Activated T-cell treated with anti-CD3 and anti-CD28 coated beads, Interleukin-2, amount 50 U/mL, for 4 hours (primary cell): ENCODE results near the gene PLCG2. TPM values are rescaled to one million over a fixed set of nuclear protein-coding genes. Genes with fewer than 3 reads are reported as not detected.
"Not testable (repeated sequence)": the region's sequence is repeated elsewhere in the genome, so short reads cannot be mapped to it uniquely, and the experiment has no call there.

ENCODE experiments used
- ATAC-seq, 2 donors: fragments of 200-7000 bp; cut with Tn5 transposase; one replicate each; pipeline ENCODE4 v1.10.0; 2021
- DNase-seq: peaks from one replicate; pipeline ENCODE4 v3.0.0-alpha.2; 2020
- H3K27me3 Mint-ChIP-seq: one replicate; pipeline ENCODE4 v1.8.0; 2021; ENCODE audit warnings: low read depth, mixed read lengths
- H3K36me3 Mint-ChIP-seq: one replicate; pipeline ENCODE4 v1.8.0; 2022; ENCODE audit warnings: mixed read lengths; ENCODE audit not compliant: insufficient read depth
- H3K4me1 Mint-ChIP-seq: one replicate; pipeline ENCODE4 v1.8.0; 2021; ENCODE audit warnings: low read depth, mixed read lengths
- H3K4me3 Mint-ChIP-seq: one replicate; pipeline ENCODE4 v1.8.0; 2021; ENCODE audit warnings: mild to moderate bottlenecking, moderate library complexity, mixed read lengths
- H3K9me3 Mint-ChIP-seq: one replicate; pipeline ENCODE4 v1.8.0; 2021; ENCODE audit warnings: mixed read lengths
- total RNA-seq, 3 donors: library from RNA; stranded (reverse); gene quantifications; one replicate each; pipeline ENCODE4 v1.2.1, GENCODE V29; 2021

The PLCG2 gene
- total RNA-seq, 3 donors from 2014 or later: 2.6 to 3.4 (median 2.7) TPM

- DNase-seq (no peak), ATAC-seq (no peak)
- Mint-ChIP-seq H3K9me3 (no peaks in the 10 kb centered on the region), H3K4me3 (no peak overlapping the region), H3K4me1 (peaks cover 7% of the 10 kb centered on the region), H3K27me3 (no peaks in the 10 kb centered on the region), H3K36me3 (no peaks in the 10 kb centered on the region)
These were observed 34.2 kb upstream of the PLCG2 start for GRCh38 chr16:81744911-81745310.

- peaks cover 7% of the 10 kb centered on the region for H3K4me1 Mint-ChIP-seq
- ATAC-seq (peak; percentile 93 to 94), DNase-seq (peak; percentile 68)
- H3K9me3 Mint-ChIP-seq: no peaks in the 10 kb centered on the region
- peak overlapping the region; percentile 82 for H3K4me3 Mint-ChIP-seq
- no peaks in the 10 kb centered on the region for H3K27me3 Mint-ChIP-seq
- no peaks in the 10 kb centered on the region for H3K36me3 Mint-ChIP-seq
These were observed 33.2 kb upstream of the PLCG2 start for GRCh38 chr16:81745704-81746558.

- Mint-ChIP-seq H3K36me3 (no peaks in the 10 kb centered on the region), H3K9me3 (no peaks in the 10 kb centered on the region), H3K4me3 (peak overlapping the region; percentile 82), H3K27me3 (no peaks in the 10 kb centered on the region), H3K4me1 (peaks cover 7% of the 10 kb centered on the region)
- DNase-seq: no peak
- ATAC-seq: no peak
These were observed 32.5 kb upstream of the PLCG2 start for GRCh38 chr16:81746566-81746965.

- Mint-ChIP-seq H3K4me3 (no peak overlapping the region), H3K4me1 (peaks cover 7% of the 10 kb centered on the region), H3K27me3 (no peaks in the 10 kb centered on the region), H3K36me3 (no peaks in the 10 kb centered on the region), H3K9me3 (no peaks in the 10 kb centered on the region)
- ATAC-seq (no peak), DNase-seq (no peak)
These were observed 30.5 kb upstream of the PLCG2 start for GRCh38 chr16:81748476-81749198.

GRCh38 chr16:81752225-81752875 is 26.7 kb upstream of the PLCG2 start:
- H3K9me3 Mint-ChIP-seq: no peaks in the 10 kb centered on the region
- no peak for ATAC-seq
- H3K4me1 Mint-ChIP-seq: no peaks in the 10 kb centered on the region
- DNase-seq: no peak
- no peaks in the 10 kb centered on the region for H3K36me3 Mint-ChIP-seq
- H3K27me3 Mint-ChIP-seq: no peaks in the 10 kb centered on the region
- no peak overlapping the region for H3K4me3 Mint-ChIP-seq

- DNase-seq: no peak
- no peaks in the 10 kb centered on the region for H3K36me3 Mint-ChIP-seq
- no peaks in the 10 kb centered on the region for H3K4me1 Mint-ChIP-seq
- no peak for ATAC-seq
- no peaks in the 10 kb centered on the region for H3K9me3 Mint-ChIP-seq
- H3K4me3 Mint-ChIP-seq: no peak overlapping the region
- H3K27me3 Mint-ChIP-seq: no peaks in the 10 kb centered on the region
These were observed 26.2 kb upstream of the PLCG2 start for GRCh38 chr16:81752876-81753227.

GRCh38 chr16:81754858-81755257 is 24.2 kb upstream of the PLCG2 start:
- no peak overlapping the region for H3K4me3 Mint-ChIP-seq
- no peaks in the 10 kb centered on the region for H3K4me1 Mint-ChIP-seq
- no peaks in the 10 kb centered on the region for H3K9me3 Mint-ChIP-seq
- ATAC-seq (no peak), DNase-seq (no peak)
- no peaks in the 10 kb centered on the region for H3K36me3 Mint-ChIP-seq
- H3K27me3 Mint-ChIP-seq: no peaks in the 10 kb centered on the region

- Mint-ChIP-seq H3K4me1 (no peaks in the 10 kb centered on the region), H3K4me3 (no peak overlapping the region), H3K36me3 (no peaks in the 10 kb centered on the region), H3K9me3 (no peaks in the 10 kb centered on the region), H3K27me3 (no peaks in the 10 kb centered on the region)
- DNase-seq (no peak), ATAC-seq (no peak)
These were observed 23.0 kb upstream of the PLCG2 start for GRCh38 chr16:81755915-81756614.

GRCh38 chr16:81756615-81757356 is 22.3 kb upstream of the PLCG2 start:
- no peak for DNase-seq
- H3K4me1 Mint-ChIP-seq: no peaks in the 10 kb centered on the region
- no peaks in the 10 kb centered on the region for H3K27me3 Mint-ChIP-seq

GRCh38 chr16:81758376-81758775 is 20.7 kb upstream of the PLCG2 start:
- Mint-ChIP-seq H3K9me3 (no peaks in the 10 kb centered on the region), H3K27me3 (no peaks in the 10 kb centered on the region), H3K4me3 (no peak overlapping the region), H3K36me3 (no peaks in the 10 kb centered on the region), H3K4me1 (no peaks in the 10 kb centered on the region)
- ATAC-seq (no peak), DNase-seq (no peak)

More at GRCh38 chr16:81756615-81757356, 22.3 kb upstream of the PLCG2 start:
- no peaks in the 10 kb centered on the region for H3K9me3 Mint-ChIP-seq
- no peak overlapping the region for H3K4me3 Mint-ChIP-seq
- no peak for ATAC-seq
- no peaks in the 10 kb centered on the region for H3K36me3 Mint-ChIP-seq

- not testable (repeated sequence) for ATAC-seq, H3K27me3 Mint-ChIP-seq, H3K4me1 Mint-ChIP-seq, H3K9me3 Mint-ChIP-seq, H3K4me3 Mint-ChIP-seq, H3K36me3 Mint-ChIP-seq, DNase-seq
These were observed 16.8 kb upstream of the PLCG2 start for GRCh38 chr16:81762322-81762721.

GRCh38 chr16:81765111-81765919 is 13.8 kb upstream of the PLCG2 start:
- H3K36me3 Mint-ChIP-seq: no peaks in the 10 kb centered on the region
- H3K27me3 Mint-ChIP-seq: peaks cover 3% of the 10 kb centered on the region
- ATAC-seq (no peak), DNase-seq (no peak)
- no peak overlapping the region for H3K4me3 Mint-ChIP-seq
- no peaks in the 10 kb centered on the region for H3K4me1 Mint-ChIP-seq
- H3K9me3 Mint-ChIP-seq: no peaks in the 10 kb centered on the region

- Mint-ChIP-seq H3K4me1 (no peaks in the 10 kb centered on the region), H3K4me3 (no peak overlapping the region), H3K36me3 (no peaks in the 10 kb centered on the region), H3K9me3 (no peaks in the 10 kb centered on the region), H3K27me3 (peaks cover 3% of the 10 kb centered on the region)
- DNase-seq: no peak
- no peak for ATAC-seq
These were observed 13.1 kb upstream of the PLCG2 start for GRCh38 chr16:81765969-81766368.
